Large intestine (tissue), 3 donors: ENCODE measurements around the gene SLC25A11. TPM values are rescaled to one million over a fixed set of nuclear protein-coding genes. Genes with fewer than 3 reads are reported as not detected.

Source experiments
- DNase-seq, 2 donors: peaks; one replicate each; pipeline versions ENCODE4 v3.0.0 to v3.0.0-alpha.2; 2013
- H3K27ac ChIP-seq: one replicate; pipeline ENCODE4 v1.5.1; 2013; ENCODE audit warnings: low read length
- H3K27me3 ChIP-seq: 2 replicates; pipeline ENCODE4 v1.6.1; 2013; ENCODE audit warnings: low read length; ENCODE audit not compliant: control insufficient read depth, insufficient read depth
- H3K36me3 ChIP-seq: 2 replicates; pipeline ENCODE4 v1.6.1; 2013; ENCODE audit warnings: low read length; ENCODE audit not compliant: control insufficient read depth, insufficient read depth
- H3K4me1 ChIP-seq: one replicate; pipeline ENCODE4 v1.6.1; 2013; ENCODE audit warnings: low read length; ENCODE audit not compliant: control insufficient read depth, insufficient read depth
- H3K4me3 ChIP-seq: one replicate; pipeline ENCODE4 v1.5.1; 2013; ENCODE audit warnings: low read length
- H3K9me3 ChIP-seq: one replicate; pipeline ENCODE4 v1.6.1; 2013; ENCODE audit warnings: mild to moderate bottlenecking, low read depth, low read length, moderate library complexity; ENCODE audit not compliant: control insufficient read depth
- WGBS: methylation state at CpG from one replicate; pipeline ENCODE4 v1.1.5; 2013; ENCODE audit warnings: low lambda C conversion rate; ENCODE audit not compliant: insufficient coverage; 5-methylcytosine and 5-hydroxymethylcytosine counted together
- polyA plus RNA-seq: library from polyadenylated mRNA; unstranded; fragments of 120-200 nt; gene quantifications from one replicate; pipeline ENCODE4 v1.2.1, GENCODE V29; 2013

The SLC25A11 gene
- polyA plus RNA-seq, 1 donor = 47.1 TPM

DNA sequence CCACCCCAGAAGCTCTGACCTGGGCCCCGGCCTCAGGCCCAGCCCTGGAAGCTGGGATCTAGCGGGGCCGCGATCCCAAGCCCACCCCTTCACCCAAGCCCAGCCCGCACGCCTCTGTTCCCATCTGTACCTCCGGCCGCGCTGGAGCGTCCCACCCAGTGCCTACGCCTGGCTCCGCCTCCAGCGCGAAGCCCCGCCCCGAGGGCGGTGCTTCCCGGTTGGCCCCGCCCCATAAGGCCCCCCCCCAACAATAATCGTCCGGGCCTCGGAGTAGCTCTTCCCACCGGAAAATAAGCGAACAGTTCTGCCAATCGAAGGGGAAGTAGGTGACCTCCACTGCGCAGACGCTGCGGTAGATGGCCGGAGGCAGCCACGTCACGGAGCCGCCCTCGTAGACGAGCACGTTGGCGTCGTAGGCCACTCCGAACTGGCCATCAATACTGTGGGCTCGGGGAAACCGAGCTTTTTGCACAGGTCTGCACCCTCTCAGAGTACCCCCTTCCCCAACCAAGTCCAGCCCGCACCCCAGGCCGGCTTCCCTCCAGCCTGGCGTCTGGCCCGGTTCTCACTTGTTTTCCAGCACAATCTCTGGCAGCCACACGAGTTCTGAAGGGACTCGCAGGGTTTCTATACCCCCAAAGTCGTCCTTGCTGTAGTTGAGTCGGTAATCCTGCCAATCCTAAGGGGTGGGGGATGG lies 38.0 kb downstream of the SLC25A11 start:
- DNase-seq = no peak
- WGBS = no CpG with 5 or more reads among the region's 48 CpGs
- H3K4me1 ChIP-seq = peaks cover 32% of the 10 kb centered on the region
- peaks cover 17% of the 10 kb centered on the region for H3K9me3 ChIP-seq
- H3K4me3 ChIP-seq = peak overlapping the region; percentile 58
- peaks cover 32% of the 10 kb centered on the region for H3K27me3 ChIP-seq
- peaks cover 9% of the 10 kb centered on the region for H3K36me3 ChIP-seq
- H3K27ac ChIP-seq = peak overlapping the region; percentile 21

DNA sequence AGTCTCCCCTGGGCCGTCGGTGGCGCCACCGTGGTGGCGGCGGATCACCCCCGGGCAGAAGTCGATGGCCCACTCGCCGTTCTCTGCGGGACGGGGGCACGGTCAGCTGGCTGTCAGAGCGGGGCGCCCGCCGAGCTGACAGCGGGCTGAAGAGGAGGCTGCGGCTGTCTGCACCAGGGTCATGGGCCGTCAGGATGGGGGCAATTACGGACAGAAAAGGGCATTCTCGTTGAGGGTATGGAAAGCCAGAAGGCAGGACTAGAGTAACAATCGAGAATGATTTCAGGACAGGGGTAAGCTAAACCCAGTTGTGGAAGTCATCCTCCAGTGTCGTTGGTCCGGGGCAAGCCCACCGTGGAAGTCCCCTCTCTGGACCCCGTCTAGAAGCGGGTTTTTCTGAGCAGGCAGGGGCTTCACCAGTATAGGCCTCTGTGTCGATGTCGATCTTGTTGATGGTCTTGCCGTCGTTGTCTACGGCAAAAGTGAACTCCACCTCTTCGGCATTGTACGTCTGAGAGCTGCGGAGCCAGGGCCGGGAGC lies 38.7 kb downstream of the SLC25A11 start:
- no peak for DNase-seq
- Histone ChIP-seq H3K36me3 (peaks cover 15% of the 10 kb centered on the region), H3K9me3 (peaks cover 17% of the 10 kb centered on the region), H3K27ac (peak overlapping the region; percentile 2), H3K4me1 (peaks cover 32% of the 10 kb centered on the region), H3K27me3 (peaks cover 32% of the 10 kb centered on the region), H3K4me3 (peak overlapping the region; percentile 58)
- WGBS = no CpG with 5 or more reads among the region's 37 CpGs

DNA sequence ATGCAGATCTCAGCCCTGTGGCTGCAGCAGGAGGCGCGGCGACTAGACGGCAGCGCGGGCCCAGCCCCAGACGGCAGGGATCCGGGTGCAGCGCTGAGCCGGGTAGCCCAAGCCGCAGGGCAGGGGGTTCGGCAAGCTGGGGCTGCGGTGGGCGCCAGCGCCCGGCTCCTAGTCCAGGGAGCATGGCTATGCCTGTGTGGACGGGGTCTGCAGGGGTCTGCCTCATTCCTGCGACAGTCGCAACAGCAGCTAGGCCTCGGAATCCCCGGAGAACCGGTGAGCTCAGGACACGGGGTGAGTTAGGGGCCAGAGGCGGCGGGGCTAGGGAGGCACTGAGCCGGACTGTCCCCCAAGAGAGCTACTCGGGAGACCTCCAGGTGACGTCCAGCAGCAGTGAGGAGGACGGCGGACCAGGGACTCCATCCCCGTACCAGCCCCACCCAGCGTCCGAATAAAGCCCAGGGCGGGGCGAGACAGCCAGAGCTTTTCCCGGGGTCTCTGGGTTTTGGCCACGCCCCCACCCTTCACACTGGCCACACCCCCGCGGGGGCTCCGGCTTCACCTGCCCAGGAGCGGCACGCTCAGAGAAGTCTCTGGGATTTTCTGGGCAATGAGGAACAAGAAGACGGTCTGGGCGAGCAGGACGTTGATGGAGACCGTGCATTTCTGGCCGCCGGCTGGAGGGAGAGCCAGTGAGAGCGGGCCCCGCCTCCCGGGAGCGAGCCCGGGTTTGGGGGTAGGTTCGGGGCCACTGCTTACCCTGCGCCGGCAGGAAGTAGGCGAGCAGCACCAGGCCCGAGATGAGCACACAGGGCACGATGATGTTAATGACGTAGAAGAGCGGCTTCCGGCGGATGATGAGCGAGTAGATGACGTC lies 39.4 kb downstream of the SLC25A11 start:
- Histone ChIP-seq H3K9me3 (peaks cover 17% of the 10 kb centered on the region), H3K27me3 (peaks cover 32% of the 10 kb centered on the region), H3K36me3 (peaks cover 22% of the 10 kb centered on the region), H3K4me1 (peaks cover 32% of the 10 kb centered on the region), H3K4me3 (peak overlapping the region; percentile 58), H3K27ac (peak overlapping the region; percentile 2)
- WGBS = no CpG with 5 or more reads among the region's 65 CpGs
- peak; percentile 53 to 58 for DNase-seq

DNA sequence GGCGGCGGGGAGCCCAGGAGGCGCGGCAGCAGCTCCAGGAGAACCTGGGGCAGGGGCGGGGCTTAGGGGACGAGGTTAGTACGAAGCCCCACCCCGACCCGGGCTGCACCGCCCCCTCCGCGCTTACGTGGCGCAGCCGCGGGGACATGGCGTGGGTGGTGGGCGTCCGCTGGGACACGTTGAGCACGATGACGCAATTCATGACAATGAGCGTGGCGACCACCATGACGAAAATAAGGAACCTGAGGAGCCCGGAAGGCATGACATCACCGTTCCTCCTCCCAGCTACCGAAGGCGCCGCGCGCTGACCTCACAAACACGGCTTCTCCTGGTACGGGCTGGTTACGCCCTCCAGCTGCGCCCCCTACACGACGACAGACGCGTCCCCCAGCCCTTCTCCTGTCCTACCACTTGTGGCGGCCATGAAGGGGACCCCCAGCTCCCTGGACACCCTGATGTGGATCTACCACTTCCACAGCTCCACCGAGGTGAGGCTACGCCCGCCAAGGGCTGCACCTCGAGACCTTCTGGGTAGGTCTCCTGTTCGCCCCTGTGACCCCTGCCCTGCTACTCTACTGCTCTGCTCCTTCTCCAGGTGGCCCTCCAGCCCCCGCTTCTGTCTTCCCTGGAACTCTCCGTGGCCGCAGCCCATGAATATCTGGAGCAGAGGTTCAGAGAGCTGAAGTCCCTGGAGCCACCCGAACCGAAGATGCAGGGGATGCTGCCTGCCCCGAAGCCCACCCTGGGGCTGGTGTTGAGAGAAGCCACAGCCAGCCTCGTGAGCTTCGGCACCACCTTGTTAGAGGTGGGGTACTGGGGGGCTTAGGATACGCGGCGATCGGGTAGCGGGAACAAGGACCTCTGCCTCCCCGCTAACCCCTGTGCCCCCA lies 40.3 kb downstream of the SLC25A11 start, which contains the start of gene C17orf107:
TSS of gene C17orf107 (plus strand) at position 196 of the 890 bp plus-strand sequence. CDS start at position 423, 227 bp downstream.
- no peak within 1 kb of the TSS for H3K27ac ChIP-seq
- peaks cover 32% of the 10 kb centered on the region for H3K27me3 ChIP-seq
- peak within 1 kb of the TSS; percentile 58 for H3K4me3 ChIP-seq

DNA sequence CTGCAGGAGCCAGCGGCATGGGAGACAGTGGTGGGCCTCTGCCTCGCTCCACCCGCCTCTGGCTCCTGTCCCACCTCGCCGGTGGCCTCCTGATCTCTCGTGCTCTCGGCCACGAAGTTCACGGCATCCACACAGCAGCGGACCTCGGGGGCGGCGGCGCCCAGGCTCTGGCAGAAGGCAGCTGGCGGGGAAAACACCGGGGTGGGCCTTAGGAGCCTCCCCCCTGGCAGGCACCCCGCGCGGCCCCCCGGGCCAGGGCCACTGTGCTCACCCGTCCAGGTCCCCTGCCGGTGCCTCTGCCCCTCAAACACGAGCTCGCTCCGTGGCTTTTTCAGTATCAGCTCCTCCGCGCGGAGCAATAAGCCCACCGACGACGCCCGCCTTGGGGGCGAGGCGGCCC lies 40.9 kb downstream of the SLC25A11 start:
- peaks cover 37% of the 10 kb centered on the region for H3K36me3 ChIP-seq
- H3K27ac ChIP-seq = no peak overlapping the region
- DNase-seq = no peak
- H3K4me3 ChIP-seq = peak overlapping the region; percentile 58
- no CpG with 5 or more reads among the region's 34 CpGs for WGBS
- H3K4me1 ChIP-seq = peaks cover 37% of the 10 kb centered on the region
- H3K9me3 ChIP-seq = peaks cover 17% of the 10 kb centered on the region
- peaks cover 32% of the 10 kb centered on the region for H3K27me3 ChIP-seq

More for the DNA sequence above, 40.3 kb downstream of the SLC25A11 start, which contains the start of gene C17orf107:
- Histone ChIP-seq H3K36me3 (peaks cover 31% of the 10 kb centered on the region), H3K4me1 (peaks cover 32% of the 10 kb centered on the region), H3K9me3 (peaks cover 17% of the 10 kb centered on the region)
- peak; percentile 79 to 85 for DNase-seq
- no CpG with 5 or more reads among the region's 60 CpGs for WGBS

DNA sequence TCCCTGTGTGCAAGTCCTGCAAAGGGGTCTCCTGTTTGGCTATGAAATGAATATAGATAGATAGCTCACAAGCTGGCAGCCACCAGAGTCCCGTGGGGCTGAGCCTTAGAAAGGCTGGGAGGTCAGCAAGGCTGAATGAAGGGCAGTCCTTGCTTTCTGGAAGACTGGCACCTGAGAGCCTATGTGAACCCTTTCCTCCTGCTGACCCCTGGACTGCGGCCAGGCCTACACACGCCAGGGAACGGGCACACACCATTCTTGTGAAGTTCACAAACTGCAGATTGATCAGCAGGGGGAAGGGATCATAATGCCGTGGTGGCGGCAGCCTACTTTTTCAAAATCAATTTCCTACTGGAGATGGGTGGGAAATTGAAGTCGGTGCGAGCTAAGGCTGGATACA lies 41.5 kb downstream of the SLC25A11 start:
- H3K36me3 ChIP-seq = peaks cover 43% of the 10 kb centered on the region
- H3K27me3 ChIP-seq = peaks cover 32% of the 10 kb centered on the region
- WGBS = no CpG with 5 or more reads among the region's 8 CpGs
- H3K9me3 ChIP-seq = peaks cover 17% of the 10 kb centered on the region
- H3K4me3 ChIP-seq = no peak overlapping the region
- no peak for DNase-seq
- H3K4me1 ChIP-seq = peaks cover 36% of the 10 kb centered on the region
- H3K27ac ChIP-seq = no peak overlapping the region

DNA sequence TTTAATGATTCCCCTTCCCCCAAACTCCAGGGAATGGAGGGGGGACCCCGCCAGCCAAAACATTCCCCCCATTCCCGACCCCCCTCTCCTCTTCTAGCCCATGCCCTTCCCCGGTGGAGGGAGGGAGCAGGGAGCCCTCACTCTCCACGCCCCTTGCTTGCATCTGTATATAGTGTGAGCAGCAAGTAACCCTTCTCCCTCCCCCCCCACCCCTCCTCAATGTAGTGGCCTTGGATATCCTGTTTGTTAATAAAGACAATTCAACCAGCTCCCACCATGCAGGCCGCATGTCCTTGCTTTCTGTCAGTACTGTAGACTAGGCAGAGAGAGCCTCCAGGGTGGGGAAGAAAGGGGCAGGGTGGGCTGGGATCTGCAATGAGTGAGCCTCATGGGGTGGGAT lies 42.1 kb downstream of the SLC25A11 start:
- Histone ChIP-seq H3K27me3 (peaks cover 32% of the 10 kb centered on the region), H3K4me1 (peaks cover 33% of the 10 kb centered on the region), H3K4me3 (no peak overlapping the region), H3K27ac (no peak overlapping the region), H3K36me3 (peaks cover 49% of the 10 kb centered on the region), H3K9me3 (peaks cover 17% of the 10 kb centered on the region)
- WGBS = 80% methylated on average over 1 of the region's 5 CpGs
- DNase-seq = no peak

DNA sequence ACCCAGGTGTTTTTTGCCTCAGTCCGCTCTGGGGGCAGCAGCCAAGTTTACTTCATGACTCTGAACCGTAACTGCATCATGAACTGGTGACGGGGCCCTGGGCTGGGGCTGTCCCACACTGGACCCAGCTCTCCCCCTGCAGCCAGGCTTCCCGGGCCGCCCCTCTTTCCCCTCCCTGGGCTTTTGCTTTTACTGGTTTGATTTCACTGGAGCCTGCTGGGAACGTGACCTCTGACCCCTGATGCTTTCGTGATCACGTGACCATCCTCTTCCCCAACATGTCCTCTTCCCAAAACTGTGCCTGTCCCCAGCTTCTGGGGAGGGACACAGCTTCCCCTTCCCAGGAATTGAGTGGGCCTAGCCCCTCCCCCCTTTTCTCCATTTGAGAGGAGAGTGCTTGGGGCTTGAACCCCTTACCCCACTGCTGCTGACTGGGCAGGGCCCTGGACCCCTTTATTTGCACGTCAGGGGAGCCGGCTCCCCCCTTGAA lies 42.6 kb downstream of the SLC25A11 start:
- no CpG with 5 or more reads among the region's 10 CpGs for WGBS
- Histone ChIP-seq H3K27ac (no peak overlapping the region), H3K4me3 (no peak overlapping the region), H3K36me3 (peaks cover 54% of the 10 kb centered on the region), H3K27me3 (peaks cover 32% of the 10 kb centered on the region), H3K9me3 (peaks cover 17% of the 10 kb centered on the region), H3K4me1 (peaks cover 31% of the 10 kb centered on the region)
- no peak for DNase-seq

DNA sequence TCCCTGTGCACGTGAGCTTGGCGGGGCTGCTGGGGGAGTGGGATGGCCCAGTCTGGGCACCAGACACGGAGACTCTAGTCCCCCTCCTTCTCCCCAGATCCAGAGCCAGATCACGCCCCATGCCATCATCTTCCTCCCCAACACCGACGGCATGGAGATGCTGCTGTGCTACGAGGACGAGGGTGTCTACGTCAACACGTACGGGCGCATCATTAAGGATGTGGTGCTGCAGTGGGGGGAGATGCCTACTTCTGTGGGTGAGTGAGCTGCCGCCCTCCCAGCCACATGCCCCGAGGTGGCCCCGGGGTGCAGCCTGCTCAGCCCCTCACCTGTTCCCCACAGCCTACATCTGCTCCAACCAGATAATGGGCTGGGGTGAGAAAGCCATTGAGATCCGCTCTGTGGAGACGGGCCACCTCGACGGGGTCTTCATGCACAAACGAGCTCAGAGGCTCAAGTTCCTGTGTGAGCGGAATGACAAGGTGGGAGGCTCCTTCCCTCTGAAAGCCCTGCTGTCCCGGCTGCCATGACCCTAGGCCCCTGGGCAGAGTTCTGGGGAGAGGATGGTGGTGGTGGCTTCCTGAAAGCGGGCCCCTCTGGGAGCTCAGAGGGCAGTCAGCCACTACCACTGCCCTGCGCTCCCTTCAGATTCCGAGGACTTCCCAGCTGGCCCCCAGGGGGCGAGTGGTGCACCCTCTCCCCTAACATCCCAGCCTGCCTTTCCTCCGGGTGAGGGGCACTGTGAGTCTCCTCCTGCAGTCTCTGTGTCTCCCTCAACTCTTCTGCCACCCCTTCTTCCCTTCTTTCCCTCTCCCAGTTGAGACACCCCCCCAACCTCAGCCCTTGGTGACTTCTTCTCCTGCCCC lies 43.3 kb downstream of the SLC25A11 start:
- no peak for DNase-seq
- H3K4me1 ChIP-seq = peaks cover 31% of the 10 kb centered on the region
- peaks cover 27% of the 10 kb centered on the region for H3K27me3 ChIP-seq
- no peak overlapping the region for H3K27ac ChIP-seq
- no peak overlapping the region for H3K4me3 ChIP-seq
- H3K9me3 ChIP-seq = peaks cover 15% of the 10 kb centered on the region
- WGBS = no CpG with 5 or more reads among the region's 27 CpGs
- H3K36me3 ChIP-seq = peaks cover 61% of the 10 kb centered on the region
